Measurements from ENCODE around the gene OR8D1.
A peak's percentile ranks its signal among the peaks of the same experiment; 100 is the strongest.

OR8D1 gene

GRCh38 chr11:124313849-124314248 is at the start of gene OR8D1:
TSS of gene OR8D1 (minus strand) at chr11:124313949. CDS start at chr11:124310766, 3,183 bp downstream.
- no peak for DNase-seq

GRCh38 chr11:124359566-124359965 is 45.8 kb upstream of the OR8D1 start:
- no peak for DNase-seq

- no peak for DNase-seq
Observed at GRCh38 chr11:124346311-124346955, 32.7 kb upstream of the OR8D1 start.

- DNase-seq, result no peak
Observed at GRCh38 chr11:124344346-124344745, 30.6 kb upstream of the OR8D1 start.

- DNase-seq, result no peak
Observed at GRCh38 chr11:124340142-124340447, 26.3 kb upstream of the OR8D1 start.

GRCh38 chr11:124339396-124340141 is 25.8 kb upstream of the OR8D1 start:
- DNase-seq, result no peak

GRCh38 chr11:124331873-124332272 is 18.1 kb upstream of the OR8D1 start:
- DNase-seq, result no peak

- DNase-seq, result peak; percentile 1
Observed at GRCh38 chr11:124329787-124330478, 16.2 kb upstream of the OR8D1 start.

- no peak for DNase-seq
Observed at GRCh38 chr11:124327775-124328174, 14.0 kb upstream of the OR8D1 start.

GRCh38 chr11:124322356-124322755 is 8.6 kb upstream of the OR8D1 start:
- DNase-seq, result no peak

GRCh38 chr11:124320097-124320496 is 6.3 kb upstream of the OR8D1 start, which contains the start of gene OR8D2:
TSS of gene OR8D2 (minus strand) at chr11:124320197. CDS start at chr11:124320197, 0 bp downstream.
- DNase-seq, result no peak

GRCh38 chr11:124315052-124315451 is 1.3 kb upstream of the OR8D1 start:
- DNase-seq, result no peak

GRCh38 chr11:124313131-124313530 is 618 bp downstream of the OR8D1 start:
- no peak for DNase-seq

GRCh38 chr11:124311670-124312069 is 2.1 kb downstream of the OR8D1 start:
- DNase-seq, result no peak

- DNase-seq, result no peak
Observed at GRCh38 chr11:124311269-124311668, 2.5 kb downstream of the OR8D1 start.

GRCh38 chr11:124310721-124311120 is 3.0 kb downstream of the OR8D1 start:
- DNase-seq, result no peak

- no peak for DNase-seq
Observed at GRCh38 chr11:124307093-124307492, 6.7 kb downstream of the OR8D1 start.

GRCh38 chr11:124302347-124303125 is 11.2 kb downstream of the OR8D1 start:
- no peak for DNase-seq

GRCh38 chr11:124301548-124301947 is 12.2 kb downstream of the OR8D1 start:
- no peak for DNase-seq

- DNase-seq, result no peak
Observed at GRCh38 chr11:124297921-124298320, 15.8 kb downstream of the OR8D1 start.

GRCh38 chr11:124296016-124296415 is 17.7 kb downstream of the OR8D1 start:
- DNase-seq, result no peak

- DNase-seq, result no peak
Observed at GRCh38 chr11:124294687-124295086, 19.1 kb downstream of the OR8D1 start.
